Glutamatergic neuron (in vitro differentiated cells): ENCODE results near the gene LMO7. TPM values are rescaled to one million over a fixed set of nuclear protein-coding genes. Genes with fewer than 3 reads are reported as not detected.

Source experiments
- DNase-seq: peaks from one replicate; pipeline ENCODE4 v3.0.0; 2022
- H3K27ac Mint-ChIP-seq: one replicate; pipeline ENCODE4 v1.8.0; 2020; ENCODE audit warnings: mild to moderate bottlenecking, mixed read lengths, inconsistent platforms; ENCODE audit not compliant: unreplicated experiment
- H3K27me3 Mint-ChIP-seq: one replicate; pipeline ENCODE4 v1.8.0; 2020; ENCODE audit warnings: mild to moderate bottlenecking, moderate library complexity, mixed read lengths, inconsistent platforms; ENCODE audit not compliant: unreplicated experiment
- H3K36me3 Mint-ChIP-seq: one replicate; pipeline ENCODE4 v1.8.0; 2020; ENCODE audit warnings: mild to moderate bottlenecking, mixed read lengths, inconsistent platforms; ENCODE audit not compliant: unreplicated experiment
- H3K4me1 Mint-ChIP-seq: one replicate; pipeline ENCODE4 v1.8.0; 2020; ENCODE audit warnings: mild to moderate bottlenecking, low read depth, mixed read lengths, inconsistent platforms; ENCODE audit not compliant: unreplicated experiment
- H3K4me3 Mint-ChIP-seq: one replicate; pipeline ENCODE4 v1.8.0; 2020; ENCODE audit warnings: mild to moderate bottlenecking, mixed read lengths, inconsistent platforms; ENCODE audit not compliant: unreplicated experiment
- H3K9me3 Mint-ChIP-seq: one replicate; pipeline ENCODE4 v1.8.0; 2020; ENCODE audit warnings: mild to moderate bottlenecking, moderate library complexity, mixed read lengths, inconsistent platforms; ENCODE audit not compliant: unreplicated experiment
- total RNA-seq: library from RNA; stranded (reverse); fragmentation: NEBNext Ultra II Directional; extraction: Animal tissue kit (Norgen Biotek cat#: 25700); gene quantifications from one replicate; pipeline ENCODE4 v1.2.1, GENCODE V29; 2021; ENCODE audit not compliant: unreplicated experiment
- TF ChIP-seq, protein P1 (sequence below): fragments of 200-600 bp; sonication (generic); IDR thresholded peaks from one replicate; pipeline ENCODE4 v1.5.0; 2021; ENCODE audit not compliant: partially characterized antibody, unreplicated experiment

The LMO7 gene
- total RNA-seq, 1 donor from 2014 or later, result 5.0 TPM

DNA sequence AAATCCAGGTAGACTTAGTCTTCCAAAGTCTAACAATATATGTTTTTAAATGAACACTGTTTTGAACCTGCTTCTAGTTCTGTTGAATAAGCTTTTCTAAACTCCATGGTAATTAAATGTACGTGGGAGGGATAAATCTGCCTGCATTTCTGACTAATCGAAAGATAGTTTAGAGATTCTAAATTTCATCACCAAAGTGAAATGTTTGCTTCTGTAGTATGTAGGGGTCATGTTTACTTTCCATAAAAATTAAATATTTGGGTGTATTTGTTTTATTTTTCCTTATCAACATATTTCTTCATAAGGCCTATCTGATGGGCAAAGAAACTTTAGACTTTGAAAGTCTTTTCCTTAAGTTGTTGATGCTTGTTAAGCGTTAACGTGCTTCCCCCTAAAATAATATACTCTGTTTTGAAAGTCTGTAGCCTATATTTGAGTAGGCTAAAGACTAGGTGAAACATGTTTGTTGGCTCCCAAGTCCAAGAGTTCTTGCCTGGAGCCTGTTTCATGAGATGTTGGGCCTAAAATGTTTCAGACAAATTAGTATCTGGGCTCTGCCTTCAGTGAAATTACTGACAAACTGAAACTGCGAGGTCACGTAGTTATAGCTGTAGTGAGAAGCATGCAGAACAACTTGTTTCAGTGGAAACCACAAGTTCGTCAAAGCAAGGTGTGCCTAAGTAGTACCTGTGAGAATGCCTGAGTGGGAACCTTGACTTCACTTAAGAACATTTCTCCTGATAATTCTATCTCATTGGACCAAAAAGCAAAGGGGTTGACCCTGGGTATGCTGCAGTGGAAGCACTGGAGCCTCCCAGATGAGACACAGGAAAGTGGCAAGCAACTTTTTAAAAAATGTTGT is 126.2 kb downstream of the LMO7 start:
- Mint-ChIP-seq H3K27ac (no peak overlapping the region), H3K4me3 (no peak overlapping the region), H3K36me3 (no peaks in the 10 kb centered on the region), H3K9me3 (no peaks in the 10 kb centered on the region), H3K4me1 (peaks cover 4% of the 10 kb centered on the region), H3K27me3 (no peaks in the 10 kb centered on the region)
- DNase-seq, result no peak
- TF ChIP-seq, protein P1, sequence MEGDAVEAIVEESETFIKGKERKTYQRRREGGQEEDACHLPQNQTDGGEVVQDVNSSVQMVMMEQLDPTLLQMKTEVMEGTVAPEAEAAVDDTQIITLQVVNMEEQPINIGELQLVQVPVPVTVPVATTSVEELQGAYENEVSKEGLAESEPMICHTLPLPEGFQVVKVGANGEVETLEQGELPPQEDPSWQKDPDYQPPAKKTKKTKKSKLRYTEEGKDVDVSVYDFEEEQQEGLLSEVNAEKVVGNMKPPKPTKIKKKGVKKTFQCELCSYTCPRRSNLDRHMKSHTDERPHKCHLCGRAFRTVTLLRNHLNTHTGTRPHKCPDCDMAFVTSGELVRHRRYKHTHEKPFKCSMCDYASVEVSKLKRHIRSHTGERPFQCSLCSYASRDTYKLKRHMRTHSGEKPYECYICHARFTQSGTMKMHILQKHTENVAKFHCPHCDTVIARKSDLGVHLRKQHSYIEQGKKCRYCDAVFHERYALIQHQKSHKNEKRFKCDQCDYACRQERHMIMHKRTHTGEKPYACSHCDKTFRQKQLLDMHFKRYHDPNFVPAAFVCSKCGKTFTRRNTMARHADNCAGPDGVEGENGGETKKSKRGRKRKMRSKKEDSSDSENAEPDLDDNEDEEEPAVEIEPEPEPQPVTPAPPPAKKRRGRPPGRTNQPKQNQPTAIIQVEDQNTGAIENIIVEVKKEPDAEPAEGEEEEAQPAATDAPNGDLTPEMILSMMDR, result no peak

GRCh38 chr13:75762955-75763354 is 126.8 kb downstream of the LMO7 start:
- no peak for DNase-seq
- TF ChIP-seq, protein P1, result no peak
- Mint-ChIP-seq H3K27ac (no peak overlapping the region), H3K4me1 (peaks cover 4% of the 10 kb centered on the region), H3K27me3 (no peaks in the 10 kb centered on the region), H3K4me3 (no peak overlapping the region), H3K9me3 (no peaks in the 10 kb centered on the region), H3K36me3 (no peaks in the 10 kb centered on the region)

GRCh38 chr13:75763512-75763911 is 127.4 kb downstream of the LMO7 start:
- H3K9me3 Mint-ChIP-seq, result no peaks in the 10 kb centered on the region
- no peak for DNase-seq
- no peak overlapping the region for H3K27ac Mint-ChIP-seq
- H3K27me3 Mint-ChIP-seq, result no peaks in the 10 kb centered on the region
- H3K4me3 Mint-ChIP-seq, result no peak overlapping the region
- no peaks in the 10 kb centered on the region for H3K36me3 Mint-ChIP-seq
- peaks cover 4% of the 10 kb centered on the region for H3K4me1 Mint-ChIP-seq
- TF ChIP-seq, protein P1, result no peak

GRCh38 chr13:75764251-75764925 is 128.3 kb downstream of the LMO7 start:
- Mint-ChIP-seq H3K9me3 (no peaks in the 10 kb centered on the region), H3K27me3 (no peaks in the 10 kb centered on the region), H3K4me1 (peaks cover 4% of the 10 kb centered on the region), H3K27ac (no peak overlapping the region), H3K4me3 (no peak overlapping the region), H3K36me3 (no peaks in the 10 kb centered on the region)
- no peak for DNase-seq
- TF ChIP-seq, protein P1, result no peak

DNA sequence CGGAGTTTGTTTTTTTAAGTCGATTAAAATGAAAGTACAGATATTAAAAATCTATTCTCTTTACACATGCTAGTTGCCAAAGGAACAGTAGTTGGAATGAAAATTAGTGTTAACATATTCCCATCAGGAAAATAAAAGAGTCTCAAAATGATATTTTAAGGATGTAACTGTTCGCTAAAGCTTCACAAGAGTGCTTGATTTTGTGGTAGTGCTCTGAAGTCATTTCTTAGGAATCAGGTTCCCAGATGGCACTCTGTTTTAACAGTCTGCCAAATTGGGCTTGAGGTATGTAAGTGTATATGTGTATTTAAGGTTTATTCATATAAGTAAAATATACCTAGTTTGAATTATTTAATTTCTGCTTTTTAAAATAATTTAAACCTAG is 128.8 kb downstream of the LMO7 start:
- TF ChIP-seq, protein P1, result no peak
- Mint-ChIP-seq H3K4me1 (peaks cover 4% of the 10 kb centered on the region), H3K27ac (no peak overlapping the region), H3K27me3 (no peaks in the 10 kb centered on the region), H3K9me3 (no peaks in the 10 kb centered on the region), H3K36me3 (no peaks in the 10 kb centered on the region), H3K4me3 (no peak overlapping the region)
- DNase-seq, result no peak
